SKM-1 (cell line): Measurements from ENCODE around the gene OR8S1.
"Not testable (repeated sequence)": the region's sequence is repeated elsewhere in the genome, so short reads cannot be mapped to it uniquely, and the experiment has no call there.

Experiments
- DNase-seq: peaks from one replicate; lab custom pipeline; 2025; ENCODE audit not compliant: unreplicated experiment; lab: John Stamatoyannopoulos, UW

The OR8S1 gene

DNA sequence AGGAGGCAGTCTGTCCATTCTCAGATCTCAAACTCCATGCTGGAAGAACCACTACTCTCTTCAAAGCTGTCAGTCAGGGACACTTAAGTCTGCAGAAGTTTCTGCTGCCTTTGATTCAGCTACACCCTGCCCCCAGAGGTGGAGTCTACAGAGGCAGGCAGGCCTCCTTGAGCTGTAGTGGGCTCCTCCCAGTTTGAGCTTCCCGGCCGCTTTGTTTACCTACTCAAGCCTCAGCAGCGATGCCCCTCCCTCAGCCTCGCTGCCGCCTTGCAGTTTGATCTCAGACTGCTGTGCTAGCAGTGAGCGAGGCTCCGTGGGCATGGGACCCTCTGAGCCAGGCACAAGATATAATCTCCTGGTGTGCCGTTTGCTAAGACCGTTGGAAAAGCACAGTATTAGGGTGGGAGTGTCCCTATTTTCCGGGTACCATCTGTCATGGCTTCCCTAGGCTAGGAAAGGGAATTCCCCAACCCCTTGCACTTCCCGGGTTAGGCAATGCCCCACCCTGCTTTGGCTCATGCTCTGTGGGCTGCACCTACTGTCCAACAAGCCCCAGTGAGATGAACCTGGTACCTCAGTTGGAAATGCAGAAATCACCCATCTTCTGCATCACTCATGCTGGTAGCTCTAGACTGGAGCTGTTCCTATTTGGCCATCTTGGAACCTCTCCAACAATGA is 28.4 kb downstream of the OR8S1 start:
- DNase-seq = not testable (repeated sequence)

DNA sequence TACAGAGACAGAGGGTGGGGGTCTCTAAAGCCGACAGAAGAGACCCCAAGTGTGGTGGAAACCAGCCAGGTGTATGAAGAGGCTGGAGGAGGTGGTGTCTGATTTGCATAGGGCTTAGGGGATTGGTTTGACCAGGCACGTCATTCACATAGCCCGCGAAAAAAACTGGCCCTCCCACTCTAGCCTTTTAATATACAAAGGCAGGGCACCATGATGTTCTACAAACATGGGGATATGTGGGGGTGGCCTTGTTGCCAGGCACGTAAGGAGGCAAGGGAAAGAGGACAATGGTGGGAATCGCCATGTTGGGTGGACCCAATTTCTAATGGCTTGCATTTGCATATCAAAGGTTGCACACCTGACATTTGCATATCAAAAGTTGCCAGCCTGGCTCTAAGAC is 31.2 kb downstream of the OR8S1 start:
- DNase-seq = no peak

DNA sequence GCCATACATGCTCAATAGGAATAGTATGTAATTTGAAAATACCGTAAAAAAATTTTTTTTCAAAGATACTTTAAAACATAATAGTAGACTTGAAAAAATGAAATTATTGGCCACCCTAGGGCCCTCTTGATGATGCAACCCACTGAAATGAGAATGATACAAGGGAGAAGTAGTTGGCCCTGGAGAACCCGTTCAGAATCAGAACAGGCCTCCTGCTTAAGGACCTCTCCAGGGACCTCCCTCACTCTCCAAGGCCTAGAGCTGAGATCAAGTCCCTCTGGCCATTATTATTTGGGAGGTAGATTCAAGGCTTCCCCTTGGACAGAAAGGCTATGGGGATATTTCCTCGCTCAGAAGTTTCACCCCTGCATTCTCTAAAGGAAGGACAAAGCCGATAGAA is 32.5 kb downstream of the OR8S1 start:
- no peak for DNase-seq

DNA sequence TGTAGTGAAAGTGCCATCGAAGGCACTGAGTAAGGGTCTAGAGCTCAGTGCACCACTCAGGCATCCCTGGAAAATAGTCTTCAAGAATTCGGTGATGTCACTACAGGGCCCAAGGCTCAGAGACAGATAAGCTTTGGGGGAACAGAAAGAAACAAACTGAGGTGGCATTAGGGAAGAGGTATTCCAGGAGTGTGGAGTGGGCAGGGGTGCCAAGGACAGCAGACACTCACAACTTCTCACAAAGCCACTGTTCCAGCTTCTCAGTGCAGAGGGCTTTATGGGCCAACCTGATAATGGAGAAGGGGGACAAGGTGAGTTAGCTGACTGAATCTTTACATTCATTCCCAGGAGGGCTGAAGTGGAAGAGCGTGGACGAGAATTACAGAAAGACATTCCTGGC is 42.3 kb downstream of the OR8S1 start:
- DNase-seq = no peak

DNA sequence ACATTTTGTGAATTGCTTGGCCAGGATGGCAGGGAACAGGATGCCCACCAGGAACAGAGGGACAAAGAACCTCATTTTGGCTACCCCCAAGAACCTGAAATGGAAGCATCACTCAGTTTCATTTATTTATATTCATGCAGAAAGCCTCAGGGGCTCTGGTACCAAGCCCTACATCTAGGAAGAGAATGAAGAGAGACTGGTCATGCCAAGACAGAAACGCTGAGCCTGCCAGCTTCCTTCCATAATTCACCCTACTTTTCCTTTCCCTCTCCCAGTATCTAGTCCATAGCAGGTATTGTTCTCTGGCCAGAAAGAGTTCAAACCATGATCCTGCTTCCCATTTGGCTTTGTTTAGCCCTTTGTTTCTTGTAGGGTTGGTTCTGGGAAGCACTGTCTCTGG is 44.5 kb downstream of the OR8S1 start, which contains the start of gene LALBA:
TSS of gene LALBA (minus strand) at position 101 of the 400 bp plus-strand sequence. CDS start at position 75, 26 bp downstream.
- no peak for DNase-seq

DNA sequence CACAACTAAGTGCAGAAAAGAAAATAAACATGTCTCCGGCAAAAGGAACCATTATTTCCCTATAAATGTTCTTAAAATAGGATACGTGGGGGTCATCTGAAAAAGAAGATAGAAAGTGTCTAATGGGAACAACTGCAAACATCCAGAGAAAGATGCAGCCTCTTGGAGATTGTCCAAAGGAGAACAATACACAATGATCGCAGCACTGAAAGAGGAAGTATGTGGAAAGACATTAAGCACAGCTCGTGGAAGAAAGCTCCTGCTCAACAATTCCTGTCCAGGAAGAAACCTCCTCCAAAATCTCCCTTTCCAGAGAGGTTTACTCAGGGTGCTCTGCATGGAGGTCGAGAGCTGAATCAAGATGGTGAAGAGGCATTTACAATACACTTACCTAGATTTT is 46.9 kb downstream of the OR8S1 start:
- no peak for DNase-seq
